ENCODE data around the gene CBLB.

GRCh38 chr3:105700575-105700974, 168.2 kb downstream of the CBLB start:
- TF ChIP-seq CTCF (conservative IDR thresholded peaks at IDR 0.05; ENCODE audit: low read depth, low read length) (no peak), EZH2 (IDR thresholded peaks at IDR 0.05; ENCODE audit: low read length, unreplicated experiment) (no peak)

All from PC-3 (cell line).